SK-N-SH (cell line): ENCODE data around the gene ZXDB. TPM values are rescaled to one million over a fixed set of nuclear protein-coding genes. Genes with fewer than 3 reads are reported as not detected.
"Not testable (repeated sequence)": the region's sequence is repeated elsewhere in the genome, so short reads cannot be mapped to it uniquely, and the experiment has no call there.

Source experiments
- CTCF ChIA-PET: fragments of 300-600, 350-600 bp; formaldehyde crosslinking; extraction: SDS; loops from one replicate; lab custom pipeline; 2021; lab: Yijun Ruan, JAX
- POLR2A ChIA-PET: fragments of 350-600 bp; sonication (Branson Sonifier 250); formaldehyde crosslinking; extraction: SDS; loops from one replicate; lab custom pipeline; 2020; ENCODE audit warnings: antibody characterized with exemption, inconsistent platforms; lab: Yijun Ruan, JAX
- DNase-seq: peaks from one replicate; pipeline ENCODE4 v3.0.0; 2012
- H2AFZ ChIP-seq: fragments of 200-600 bp; sonication (generic); 2 replicates; pipeline ENCODE4 v1.8.1; 2016; ENCODE audit warnings: antibody characterized with exemption, mild to moderate bottlenecking, low read depth
- H3F3A ChIP-seq: fragments of 200-600 bp; sonication (generic); replicated peaks from 2 replicates; pipeline ENCODE3; 2016; ENCODE audit warnings: antibody characterized with exemption, mild to moderate bottlenecking; ENCODE audit not compliant: insufficient read depth
- H3K27ac ChIP-seq, 2 experiments: fragments of 200-500 bp in 1 of 2; fragments of 200-600 bp in 1 of 2; sonication (Bioruptor generic) in 1 of 2; sonication (generic), shearing (Covaris generic) in 1 of 2; 2 replicates each; pipeline versions ENCODE4 v1.5.1 to v1.6.1; 2014 to 2016; ENCODE audit warnings: low read depth in 2 of 2, inconsistent platforms in 1 of 2, low read length in 1 of 2, mild to moderate bottlenecking in 1 of 2, mixed read lengths in 1 of 2
- H3K27me3 ChIP-seq: fragments of 200-600 bp; sonication (generic), shearing (Covaris generic); 2 replicates; pipeline ENCODE4 v1.6.1; 2016; ENCODE audit warnings: mixed run types; ENCODE audit not compliant: insufficient read depth
- H3K36me3 ChIP-seq, 2 experiments: fragments of 200-500 bp in 1 of 2; fragments of 200-600 bp in 1 of 2; sonication (Bioruptor generic) in 1 of 2; sonication (generic) in 1 of 2; replicated peaks in 1 of 2; 2 replicates each; pipeline versions ENCODE3 to v1.5.1; 2014 to 2016; ENCODE audit warnings: low read length in 1 of 2, mild to moderate bottlenecking in 1 of 2; ENCODE audit not compliant: insufficient read depth in 2 of 2, control insufficient read depth in 1 of 2
- H3K4me1 ChIP-seq, 2 experiments: fragments of 200-500 bp in 1 of 2; fragments of 200-600 bp in 1 of 2; sonication (Bioruptor generic) in 1 of 2; sonication (generic), shearing (Covaris generic) in 1 of 2; 2 replicates each; pipeline versions ENCODE4 v1.5.1 to v1.6.1; 2014 to 2016; ENCODE audit warnings: low read depth in 1 of 2, low read length in 1 of 2, mixed run types in 1 of 2; ENCODE audit not compliant: insufficient read depth in 2 of 2, control insufficient read depth in 1 of 2
- H3K4me2 ChIP-seq: fragments of 200-600 bp; sonication (generic), shearing (Covaris generic); 2 replicates; pipeline ENCODE4 v1.6.1; 2017; ENCODE audit warnings: mixed run types
- H3K4me3 ChIP-seq, 2 experiments: fragments of 200-500 bp in 1 of 2; fragments of 200-600 bp in 1 of 2; sonication (Bioruptor generic) in 1 of 2; sonication (generic), shearing (Covaris generic) in 1 of 2; 2 replicates each; pipeline versions ENCODE4 v1.5.1 to v1.8.1; 2014 to 2016; ENCODE audit warnings: low read depth in 2 of 2, inconsistent platforms in 1 of 2, low read length in 1 of 2, mild to moderate bottlenecking in 1 of 2, mixed read lengths in 1 of 2, moderate library complexity in 1 of 2
- H3K79me2 ChIP-seq: fragments of 200-600 bp; sonication (generic); 2 replicates; pipeline ENCODE4 v1.8.1; 2017; ENCODE audit warnings: mild to moderate bottlenecking; ENCODE audit not compliant: insufficient read depth
- H3K9ac ChIP-seq: fragments of 200-600 bp; sonication (generic); 2 replicates; pipeline ENCODE4 v1.6.1; 2017; ENCODE audit warnings: mixed run types
- H3K9me2 ChIP-seq: fragments of 200-600 bp; sonication (generic); 2 replicates; pipeline ENCODE4 v1.6.1; 2017; ENCODE audit warnings: mixed run types
- H3K9me3 ChIP-seq: fragments of 200-600 bp; sonication (generic); 2 replicates; pipeline ENCODE4 v1.6.1; 2017; ENCODE audit warnings: mixed run types, mild to moderate bottlenecking, moderate library complexity
- H4K20me1 ChIP-seq: fragments of 200-600 bp; sonication (generic); 2 replicates; pipeline ENCODE4 v1.6.1; 2017; ENCODE audit warnings: mild to moderate bottlenecking, mixed run types; ENCODE audit not compliant: insufficient read depth
- CHD2 ChIP-seq: fragments of 150-350 bp; IDR thresholded peaks from 2 replicates; pipeline ENCODE4 v1.6.1; 2018; ENCODE audit warnings: low read length; ENCODE audit not compliant: partially characterized antibody
- ELF1 ChIP-seq: IDR thresholded peaks from 2 replicates; pipeline ENCODE4 v1.4.0; 2012
- FOXJ3 ChIP-seq: sonication (generic); formaldehyde crosslinking; IDR thresholded peaks from 2 replicates; pipeline ENCODE4 v1.5.1; 2020; ENCODE audit warnings: mild to moderate bottlenecking, missing genetic modification reagents
- RAD21 ChIP-seq: IDR thresholded peaks from 2 replicates; pipeline ENCODE4 v1.6.1; 2012; ENCODE audit warnings: mild to moderate bottlenecking, low read length
- RXRA ChIP-seq: IDR thresholded peaks from 2 replicates; pipeline ENCODE4 v1.4.0; 2012; ENCODE audit warnings: low read depth, mild to moderate bottlenecking, borderline replicate concordance
- TCF12 ChIP-seq: IDR thresholded peaks from 2 replicates; pipeline ENCODE4 v1.4.0; 2012
- ZBTB33 ChIP-seq: IDR thresholded peaks from 2 replicates; pipeline ENCODE4 v1.4.0; 2012; ENCODE audit warnings: low read depth, borderline replicate concordance
- WGBS: methylation state at CpG from one replicate; pipeline ENCODE4 v1.1.6; 2017; ENCODE audit warnings: low lambda C conversion rate; 5-methylcytosine and 5-hydroxymethylcytosine counted together
- polyA plus RNA-seq, 3 experiments: library from polyadenylated mRNA; depleted of rRNA; stranded (reverse); fragments of >200 nt; gene quantifications; 2 replicates each; pipeline ENCODE4 v1.2.3, GENCODE V29; 2012
- TF ChIP-seq, protein P1 (sequence below): fragments of 200-600 bp; sonication (generic); IDR thresholded peaks from 2 replicates; pipeline ENCODE4 v1.6.1; 2017; ENCODE audit warnings: antibody characterized with exemption, mild to moderate bottlenecking, moderate library complexity

Gene ZXDB
- polyA plus RNA-seq, 1 of the 3 experiments (the other 2 are of a cell fraction) = 1.7 TPM

GRCh38 chrX:57573754-57574153, 18.1 kb upstream of the ZXDB start:
- Histone ChIP-seq H3K4me3 (no peak overlapping the region), H3K36me3 (no peaks in the 10 kb centered on the region), H3K9ac (no peak overlapping the region), H3K27me3 (no peaks in the 10 kb centered on the region), H3F3A (no peaks in the 10 kb centered on the region), H3K79me2 (no peaks in the 10 kb centered on the region), H4K20me1 (no peaks in the 10 kb centered on the region), H3K4me2 (no peak overlapping the region), H2AFZ (no peak overlapping the region), H3K4me1 (no peaks in the 10 kb centered on the region), H3K27ac (no peak overlapping the region), H3K9me2 (no peaks in the 10 kb centered on the region), H3K9me3 (no peaks in the 10 kb centered on the region)
- POLR2A ChIA-PET = no interaction called here
- 0% methylated on average over 2 of the region's 2 CpGs for WGBS
- CTCF ChIA-PET = no interaction called here
- DNase-seq = no peak
- TF ChIP-seq RAD21 (peak; percentile 60), TCF12 (no peak)
- TF ChIP-seq, protein P1, sequence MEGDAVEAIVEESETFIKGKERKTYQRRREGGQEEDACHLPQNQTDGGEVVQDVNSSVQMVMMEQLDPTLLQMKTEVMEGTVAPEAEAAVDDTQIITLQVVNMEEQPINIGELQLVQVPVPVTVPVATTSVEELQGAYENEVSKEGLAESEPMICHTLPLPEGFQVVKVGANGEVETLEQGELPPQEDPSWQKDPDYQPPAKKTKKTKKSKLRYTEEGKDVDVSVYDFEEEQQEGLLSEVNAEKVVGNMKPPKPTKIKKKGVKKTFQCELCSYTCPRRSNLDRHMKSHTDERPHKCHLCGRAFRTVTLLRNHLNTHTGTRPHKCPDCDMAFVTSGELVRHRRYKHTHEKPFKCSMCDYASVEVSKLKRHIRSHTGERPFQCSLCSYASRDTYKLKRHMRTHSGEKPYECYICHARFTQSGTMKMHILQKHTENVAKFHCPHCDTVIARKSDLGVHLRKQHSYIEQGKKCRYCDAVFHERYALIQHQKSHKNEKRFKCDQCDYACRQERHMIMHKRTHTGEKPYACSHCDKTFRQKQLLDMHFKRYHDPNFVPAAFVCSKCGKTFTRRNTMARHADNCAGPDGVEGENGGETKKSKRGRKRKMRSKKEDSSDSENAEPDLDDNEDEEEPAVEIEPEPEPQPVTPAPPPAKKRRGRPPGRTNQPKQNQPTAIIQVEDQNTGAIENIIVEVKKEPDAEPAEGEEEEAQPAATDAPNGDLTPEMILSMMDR = peak; percentile 56

- POLR2A ChIA-PET, DNase-seq: not testable (repeated sequence)
- TF ChIP-seq, protein P1 = peak; percentile 52
- peak; percentile 48 for TF ChIP-seq RAD21
These were observed 8.9 kb upstream of the ZXDB start for GRCh38 chrX:57582948-57583347.

GRCh38 chrX:57583477-57583876, 8.3 kb upstream of the ZXDB start:
- Histone ChIP-seq H3F3A (no peaks in the 10 kb centered on the region), H3K4me1 (no peaks in the 10 kb centered on the region; a peak in 1 of 4 replicates), H4K20me1 (no peaks in the 10 kb centered on the region), H3K36me3 (no peaks in the 10 kb centered on the region), H3K9me3 (no peaks in the 10 kb centered on the region), H3K27me3 (no peaks in the 10 kb centered on the region; the same call in 1 of the 2 replicates), H3K9me2 (no peaks in the 10 kb centered on the region), H3K79me2 (no peaks in the 10 kb centered on the region), H2AFZ (no peak overlapping the region), H3K9ac (no peak overlapping the region), H3K4me3 (no peak overlapping the region), H3K4me2 (no peak overlapping the region), H3K27ac (no peak overlapping the region)
- POLR2A ChIA-PET = no interaction called here
- WGBS = 22% methylated on average over 5 of the region's 5 CpGs
- TF ChIP-seq RXRA (no peak), CHD2 (no peak), FOXJ3 (CRISPR knock-in tag) (no peak), TCF12 (no peak), ZBTB33 (no peak), ELF1 (no peak)
- CTCF ChIA-PET = interaction anchor here (0.8 to 1.5 kb wide), 6 partner anchors 9 to 557 kb away, joined by 3 to 6 read pairs (median 3); no protein-coding TSS in a partner anchor
- no peak for DNase-seq

More at GRCh38 chrX:57582948-57583347, 8.9 kb upstream of the ZXDB start:
- H3K9me3 ChIP-seq, H3K36me3 ChIP-seq, H3K4me2 ChIP-seq, H3K9me2 ChIP-seq, H3K9ac ChIP-seq, H2AFZ ChIP-seq, H4K20me1 ChIP-seq, H3K27ac ChIP-seq, H3F3A ChIP-seq, H3K4me3 ChIP-seq, H3K27me3 ChIP-seq, H3K79me2 ChIP-seq, H3K4me1 ChIP-seq: not testable (repeated sequence)
- CTCF ChIA-PET = interaction anchor here (0.8 to 1.5 kb wide), 6 partner anchors 10 to 557 kb away, joined by 3 to 6 read pairs (median 3); no protein-coding TSS in a partner anchor
- WGBS = 52% methylated on average over 9 of the region's 9 CpGs
